SK-N-MC (cell line): Measurements from ENCODE around the gene ZC3H10.

ENCODE experiments used
- DNase-seq: peaks from one replicate; pipeline ENCODE4 v3.0.0-alpha.2; 2011; ENCODE audit warnings: low read depth, low spot score
- H3K27ac ChIP-seq: fragments of 200-600 bp; sonication (generic); 2 replicates; pipeline ENCODE4 v1.5.1; 2016; ENCODE audit warnings: mixed run types
- H3K36me3 ChIP-seq: fragments of 200-600 bp; sonication (generic); 2 replicates; pipeline ENCODE4 v1.6.1; 2017; ENCODE audit warnings: antibody characterized with exemption, low read length, mixed read lengths; ENCODE audit not compliant: insufficient read depth
- H3K4me3 ChIP-seq: fragments of 200-600 bp; sonication (generic); 2 replicates; pipeline ENCODE4 v1.5.1; 2016
- H3K9ac ChIP-seq: fragments of 200-600 bp; sonication (generic); 2 replicates; pipeline ENCODE4 v1.8.0; 2017; ENCODE audit warnings: mixed run types, mixed read lengths; ENCODE audit not compliant: insufficient read length
- H3K9me3 ChIP-seq: fragments of 200-600 bp; sonication (generic); 2 replicates; pipeline ENCODE4 v1.6.1; 2017; ENCODE audit warnings: low read depth, mild to moderate bottlenecking, antibody characterized with exemption, low read length, moderate library complexity, mixed read lengths
- EZH2 ChIP-seq: fragments of 200-600 bp; sonication (generic); IDR thresholded peaks from one replicate; pipeline ENCODE4 v1.6.1; 2017; ENCODE audit warnings: antibody characterized with exemption
- FOXP2 ChIP-seq: optimal IDR thresholded peaks from 2 replicates; pipeline ENCODE3; 2011; ENCODE audit warnings: mild to moderate bottlenecking, moderate library complexity; ENCODE audit not compliant: insufficient read depth; ENCODE audit errors: extremely low read length, control extremely low read depth
- POLR2AphosphoS5 ChIP-seq: IDR thresholded peaks from 2 replicates; pipeline ENCODE4 v1.6.1; 2012; ENCODE audit warnings: mild to moderate bottlenecking, low read depth, low read length, borderline replicate concordance

The ZC3H10 gene

DNA sequence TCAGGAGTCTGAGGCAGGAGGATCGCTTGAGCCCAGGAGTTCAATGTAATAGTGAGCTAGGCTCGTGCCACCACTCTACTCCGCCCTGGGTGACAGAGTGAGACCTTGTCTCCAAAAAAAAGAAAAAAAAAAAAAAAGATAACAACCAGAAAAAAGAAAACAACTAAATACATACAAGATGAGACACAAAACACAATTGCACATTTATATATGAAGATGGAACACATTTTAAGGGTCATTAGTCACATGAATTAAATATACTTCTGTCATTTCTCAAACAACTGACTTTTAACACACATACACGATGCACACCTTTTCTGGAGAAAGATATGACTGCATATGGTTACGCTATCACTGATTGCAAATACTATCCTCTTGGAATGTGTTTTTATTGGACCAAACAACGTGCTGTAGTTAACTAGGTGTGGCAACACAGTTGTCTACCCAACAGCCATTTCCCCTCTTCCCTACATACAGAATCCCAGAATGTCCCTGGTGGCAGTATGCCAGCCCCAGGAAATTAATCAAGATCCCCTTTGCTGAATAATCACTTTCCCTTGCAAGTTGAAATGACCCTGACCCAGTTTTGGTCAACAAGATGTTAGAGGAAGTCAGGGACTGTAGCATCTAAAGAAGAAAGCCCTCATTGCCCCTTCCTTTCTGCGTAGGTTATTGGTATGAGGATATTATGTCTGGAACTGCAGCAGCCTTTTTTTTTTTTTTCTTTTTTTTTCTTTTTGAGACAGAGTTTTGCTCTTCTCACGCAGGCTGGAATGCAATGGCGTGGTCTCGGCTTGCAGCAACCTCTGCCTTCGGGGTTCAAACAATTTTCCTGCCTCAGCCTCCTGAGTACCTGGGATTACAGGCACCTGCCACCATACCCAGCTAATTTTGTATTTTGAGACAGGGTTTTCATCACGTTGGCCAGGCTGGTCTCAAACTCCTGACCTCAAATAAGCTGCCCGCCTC lies 28.7 kb downstream of the ZC3H10 start:
- Histone ChIP-seq H3K36me3 (peaks cover 33% of the 10 kb centered on the region; the same call in 1 of the 2 replicates), H3K27ac (peak overlapping the region; percentile 42; the same call in 1 of the 2 replicates), H3K9ac (no peak overlapping the region), H3K4me3 (no peak overlapping the region), H3K9me3 (no peaks in the 10 kb centered on the region)
- TF ChIP-seq FOXP2 (no peak), POLR2AphosphoS5 (peak; percentile 22; the same call in 1 of the 2 replicates)
- no peak for DNase-seq

GRCh38 chr12:56150563-56150962 lies 32.5 kb downstream of the ZC3H10 start:
- TF ChIP-seq FOXP2 = no peak
- no peak for TF ChIP-seq EZH2
- no peak for TF ChIP-seq POLR2AphosphoS5
- Histone ChIP-seq H3K9ac (peak overlapping the region; percentile 13), H3K27ac (peak overlapping the region; percentile 84), H3K4me3 (no peak overlapping the region), H3K36me3 (peaks cover 4% of the 10 kb centered on the region), H3K9me3 (no peaks in the 10 kb centered on the region)
- peak; percentile 66 for DNase-seq

- H3K4me3 ChIP-seq = peak overlapping the region; percentile 81
- DNase-seq = no peak
- peak overlapping the region; percentile 82 for H3K27ac ChIP-seq
- TF ChIP-seq POLR2AphosphoS5 (no peak), FOXP2 (no peak), EZH2 (no peak)
- H3K9me3 ChIP-seq = no peaks in the 10 kb centered on the region
- peak overlapping the region; percentile 84 for H3K9ac ChIP-seq
- H3K36me3 ChIP-seq = peaks cover 8% of the 10 kb centered on the region
Measured at GRCh38 chr12:56151672-56152131, 33.6 kb downstream of the ZC3H10 start.

DNA sequence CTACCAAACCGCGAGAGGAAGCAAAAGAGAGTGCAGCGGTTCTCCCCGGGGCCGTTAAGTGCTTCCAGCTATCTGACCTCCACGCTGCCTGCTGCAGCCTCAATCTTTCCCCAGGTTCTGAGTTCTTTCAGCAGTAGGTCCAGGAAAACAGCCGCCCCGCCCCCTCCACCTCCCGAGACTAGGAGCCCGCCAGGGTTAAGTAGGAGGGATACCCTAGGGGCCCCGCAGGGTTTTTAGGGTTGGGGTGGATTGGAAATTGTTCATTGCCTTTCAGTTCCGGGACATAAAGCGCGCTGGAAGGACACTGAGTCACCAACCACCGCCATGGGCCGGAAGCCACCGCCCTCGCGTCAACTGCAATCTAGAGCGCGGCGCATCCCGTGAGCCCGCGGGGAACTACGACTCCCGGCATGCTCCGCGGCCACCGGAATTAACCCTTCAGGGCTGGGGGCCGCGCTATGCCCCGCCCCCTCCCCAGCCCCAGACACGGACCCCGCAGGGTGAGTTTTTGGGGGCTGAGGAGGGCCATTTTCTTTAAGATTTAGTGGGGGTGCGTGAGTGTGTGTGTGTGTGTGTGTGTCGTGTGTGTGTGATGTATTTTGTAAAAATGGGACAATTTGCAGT lies 34.2 kb downstream of the ZC3H10 start, which contains the start of gene MYL6B:
Gene MYL6B (plus strand): TSS at position 456 of the 624 bp plus-strand sequence. CDS start 1,332 bp downstream, outside the sequence.
- Histone ChIP-seq H3K9ac (peak within 1 kb of the TSS; percentile 84), H3K36me3 (peaks cover 8% of the 10 kb centered on the region), H3K4me3 (peak within 1 kb of the TSS; percentile 81), H3K27ac (peak within 1 kb of the TSS; percentile 82), H3K9me3 (no peaks in the 10 kb centered on the region)
- TF ChIP-seq EZH2 (no peak), POLR2AphosphoS5 (peak; percentile 84)
- peak; percentile 35 for DNase-seq

- Histone ChIP-seq H3K9ac (peak overlapping the region; percentile 84), H3K27ac (peak overlapping the region; percentile 82), H3K9me3 (no peaks in the 10 kb centered on the region), H3K36me3 (peaks cover 8% of the 10 kb centered on the region), H3K4me3 (peak overlapping the region; percentile 81)
- no peak for DNase-seq
- TF ChIP-seq EZH2 (no peak), POLR2AphosphoS5 (no peak), FOXP2 (no peak)
Measured at GRCh38 chr12:56152756-56153677, 35.0 kb downstream of the ZC3H10 start.

DNA sequence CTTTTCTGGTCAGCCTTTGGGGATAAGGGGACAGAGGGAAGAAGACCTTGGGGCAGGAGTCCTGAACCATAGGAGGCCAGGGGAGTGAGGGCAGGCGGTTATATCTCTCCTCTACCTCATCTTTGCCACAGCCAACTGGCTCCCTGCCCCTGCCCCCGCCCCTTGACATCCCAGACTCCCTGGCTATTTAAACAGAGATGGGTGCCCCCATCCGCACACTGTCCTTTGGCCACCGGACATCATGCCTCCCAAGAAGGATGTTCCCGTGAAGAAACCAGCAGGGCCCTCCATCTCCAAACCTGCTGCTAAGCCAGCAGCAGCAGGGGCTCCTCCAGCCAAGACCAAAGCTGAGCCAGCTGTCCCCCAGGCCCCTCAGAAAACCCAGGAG lies 35.6 kb downstream of the ZC3H10 start:
- no peaks in the 10 kb centered on the region for H3K9me3 ChIP-seq
- peak overlapping the region; percentile 81 for H3K4me3 ChIP-seq
- no peak overlapping the region for H3K27ac ChIP-seq
- no peak for TF ChIP-seq EZH2
- TF ChIP-seq FOXP2 = no peak
- TF ChIP-seq POLR2AphosphoS5 = no peak
- H3K9ac ChIP-seq = peak overlapping the region; percentile 84
- no peak for DNase-seq
- H3K36me3 ChIP-seq = peaks cover 8% of the 10 kb centered on the region

DNA sequence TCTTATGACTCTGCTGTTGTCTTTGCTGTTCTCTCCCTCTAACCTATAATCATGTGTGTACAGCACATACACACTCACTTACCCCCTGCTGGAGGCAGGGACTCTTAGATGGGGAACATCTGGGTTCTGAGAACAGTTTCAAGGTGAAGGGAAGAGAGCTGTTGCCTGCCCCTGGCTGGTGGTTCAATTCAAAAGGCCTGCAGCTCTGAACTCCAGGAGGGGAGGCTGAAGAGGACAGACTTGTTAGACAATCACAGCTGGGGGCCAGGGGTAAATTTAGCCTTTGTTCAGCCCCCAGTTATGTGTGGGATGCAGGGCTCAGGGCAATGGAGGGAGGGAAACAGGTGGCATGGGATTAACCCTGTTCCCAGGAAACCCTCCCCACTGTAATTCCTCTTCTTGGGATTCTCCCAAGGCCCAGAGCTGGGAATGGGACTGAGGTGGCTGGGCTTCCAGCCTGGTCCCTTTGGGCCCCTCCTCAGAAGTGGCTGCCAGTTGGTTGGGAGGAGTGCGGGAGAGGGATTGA lies 36.2 kb downstream of the ZC3H10 start:
- DNase-seq = no peak
- Histone ChIP-seq H3K9me3 (no peaks in the 10 kb centered on the region), H3K36me3 (peaks cover 9% of the 10 kb centered on the region), H3K9ac (no peak overlapping the region), H3K27ac (0 out of 2 replicates have a peak overlapping the region, but pooled peaks have one; percentile 27), H3K4me3 (no peak overlapping the region)
- TF ChIP-seq FOXP2 = no peak
- no peak for TF ChIP-seq POLR2AphosphoS5
- no peak for TF ChIP-seq EZH2
